PC-3 (cell line): ENCODE data around the gene FMNL2.

Experiments used
- CTCF ChIP-seq: fragments of 300-600 bp; sonication (generic); conservative IDR thresholded peaks from 2 replicates; pipeline ENCODE4 v1.5.1; 2017; ENCODE audit warnings: antibody characterized with exemption, low read depth, mild to moderate bottlenecking, low read length
- EZH2 ChIP-seq: fragments of 300-600 bp; sonication (generic); IDR thresholded peaks from one replicate; pipeline ENCODE4 v1.6.1; 2017; ENCODE audit warnings: antibody characterized with exemption, mild to moderate bottlenecking, low read length; ENCODE audit not compliant: unreplicated experiment

DNA sequence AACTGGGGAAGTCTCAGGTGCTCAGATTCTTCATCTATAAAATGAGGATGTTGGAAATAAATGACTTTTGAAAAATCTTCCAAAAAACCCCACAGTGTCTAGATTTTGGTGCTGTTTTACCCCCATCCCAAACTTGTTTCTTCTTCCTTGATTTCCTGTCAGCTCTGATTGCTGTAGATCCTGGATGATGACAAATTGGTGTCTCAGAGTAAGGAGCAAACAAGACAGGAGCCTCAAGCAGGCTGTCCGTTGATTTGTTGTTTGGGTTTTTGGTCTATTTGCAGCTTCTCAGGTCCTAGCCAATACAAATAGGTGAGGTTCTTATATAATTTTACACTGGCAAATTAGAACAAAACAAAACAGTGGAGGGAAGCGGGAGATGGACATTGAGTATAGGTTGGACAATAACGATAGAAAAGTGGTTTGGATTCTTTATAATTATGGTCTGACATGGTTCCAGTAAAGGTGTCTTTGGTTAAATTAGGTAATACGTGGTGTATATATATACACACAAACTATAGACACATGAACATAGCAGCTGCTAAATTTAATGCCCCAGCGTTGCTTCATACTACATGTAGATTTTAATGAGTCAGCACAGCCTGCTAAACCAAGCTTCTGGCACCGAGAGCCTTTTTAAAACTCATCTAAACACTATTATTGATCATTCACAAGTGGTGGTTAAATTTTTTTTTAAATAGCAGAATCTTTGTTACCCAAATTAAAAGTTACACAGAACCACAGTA is 142.5 kb downstream of the FMNL2 start:
- no peak for TF ChIP-seq CTCF
- no peak for TF ChIP-seq EZH2
